Ecto neural progenitor cell (in vitro differentiated cells): ENCODE data around the gene CCSER1.
"Not testable (repeated sequence)": the region's sequence is repeated elsewhere in the genome, so short reads cannot be mapped to it uniquely, and the experiment has no call there.

Experiments
- DNase-seq: peaks from one replicate; pipeline ENCODE4 v3.0.0-alpha.2; 2018; ENCODE audit warnings: low spot score

The CCSER1 gene

DNA sequence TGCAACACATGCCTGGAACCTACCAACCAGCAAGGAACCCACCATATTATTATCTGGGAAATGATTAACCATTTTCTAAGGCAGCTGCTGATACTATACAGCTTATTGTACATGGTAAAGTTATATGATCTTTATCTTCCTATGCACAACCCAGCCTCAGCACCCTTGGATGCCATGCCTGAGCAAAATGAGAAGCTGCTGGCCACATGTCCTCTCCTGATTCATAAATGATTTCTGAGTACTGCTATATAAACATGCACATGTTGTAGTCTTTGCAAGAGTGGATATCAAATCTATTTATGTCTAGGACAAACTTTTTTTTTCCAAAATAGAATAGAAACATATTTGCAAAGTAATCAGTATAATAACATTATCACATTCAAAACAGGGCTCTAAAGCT is 1043.6 kb downstream of the CCSER1 start:
- no peak for DNase-seq

DNA sequence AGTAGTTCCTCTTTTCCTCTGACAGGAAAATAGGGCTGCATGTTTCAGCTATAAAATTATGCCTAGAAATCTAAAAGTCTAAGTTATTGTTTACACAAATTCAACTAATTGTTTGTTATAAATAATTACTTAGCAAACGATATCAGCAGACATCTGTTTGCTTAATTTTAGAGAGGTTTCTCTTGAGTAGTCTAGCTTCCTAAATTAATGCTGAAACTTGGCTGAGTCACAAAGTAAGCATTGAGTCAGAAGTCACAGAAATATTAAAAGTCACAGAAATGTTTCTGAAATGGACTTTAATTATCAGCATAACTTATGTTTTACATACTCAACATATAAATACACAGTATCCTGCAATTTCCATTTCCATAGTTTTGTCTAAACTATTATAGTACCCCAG is 1044.0 kb downstream of the CCSER1 start:
- DNase-seq = no peak

DNA sequence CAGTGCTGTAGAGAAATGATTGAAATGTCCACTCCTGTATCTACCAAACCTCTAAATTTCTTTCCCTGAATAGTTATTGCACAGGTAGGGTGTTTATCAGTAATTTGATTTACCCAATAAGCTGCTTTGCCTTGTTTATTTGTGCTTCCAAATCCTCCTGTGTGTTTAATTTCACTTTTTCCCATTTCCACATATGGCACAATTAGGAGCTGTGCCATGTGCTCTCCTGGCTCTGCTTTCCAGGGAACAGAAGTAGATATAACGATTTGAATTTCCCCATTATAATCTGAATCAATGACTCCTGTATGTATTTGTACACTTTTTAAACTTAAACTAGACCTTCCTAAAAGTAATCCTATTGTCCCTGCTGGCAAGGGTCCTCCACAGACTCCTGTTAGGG is 1057.9 kb downstream of the CCSER1 start:
- not testable (repeated sequence) for DNase-seq

DNA sequence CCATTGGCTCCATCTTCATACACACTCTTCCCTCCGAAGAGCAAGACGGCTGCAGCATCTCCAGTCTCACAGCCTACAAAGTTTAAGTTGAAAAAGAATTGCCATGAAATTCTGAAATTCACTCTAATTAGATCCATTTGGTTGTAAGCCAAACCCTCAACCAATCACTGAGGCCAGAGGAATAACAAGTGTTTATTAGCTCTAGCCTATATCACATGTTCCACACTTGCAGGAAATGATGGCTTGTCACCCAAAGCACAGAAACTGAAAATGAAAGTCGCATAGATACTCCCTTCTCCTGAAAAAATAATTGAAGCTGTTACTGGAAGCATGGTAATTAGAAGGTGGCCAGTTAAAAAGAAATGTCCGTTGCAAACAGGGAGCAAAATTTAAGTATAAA is 1071.8 kb downstream of the CCSER1 start:
- DNase-seq = no peak

DNA sequence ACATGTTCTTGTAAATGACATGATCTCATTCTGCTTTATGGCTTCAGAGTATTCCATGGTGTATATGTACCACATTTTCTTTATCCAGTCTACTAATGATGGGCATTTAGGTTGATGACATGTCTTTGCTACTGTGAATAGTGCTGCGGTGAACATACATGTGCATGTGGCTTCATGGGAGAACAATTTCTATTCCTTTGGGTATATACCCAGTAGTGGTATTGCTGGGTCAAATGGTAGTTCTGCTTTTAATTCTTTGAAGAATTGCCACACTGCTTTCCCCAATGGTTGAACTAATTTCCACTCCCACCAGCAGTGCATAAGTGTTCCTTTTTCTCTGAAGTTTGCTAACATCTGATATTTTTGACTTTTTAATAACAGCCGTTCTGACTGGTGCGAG is 1080.3 kb downstream of the CCSER1 start:
- DNase-seq = no peak

DNA sequence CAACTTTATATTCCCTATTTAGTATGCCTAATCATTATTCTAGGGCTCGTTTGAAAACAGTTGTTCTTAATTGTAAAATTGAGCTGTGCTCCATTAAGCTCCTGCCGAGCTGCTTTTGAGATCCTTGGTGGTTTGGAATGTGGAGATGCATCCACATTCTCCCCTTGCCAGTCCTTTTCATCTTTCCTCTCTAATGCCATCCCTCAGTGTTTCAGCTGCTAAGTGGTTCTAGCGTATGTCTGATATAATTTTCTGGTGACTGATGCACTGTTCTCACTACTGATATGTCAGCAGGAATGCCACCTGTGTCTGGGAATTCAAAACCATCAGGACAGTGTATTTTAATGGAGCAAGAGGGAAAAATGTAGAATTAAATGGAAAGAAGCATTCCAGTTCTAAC is 1085.0 kb downstream of the CCSER1 start:
- no peak for DNase-seq

DNA sequence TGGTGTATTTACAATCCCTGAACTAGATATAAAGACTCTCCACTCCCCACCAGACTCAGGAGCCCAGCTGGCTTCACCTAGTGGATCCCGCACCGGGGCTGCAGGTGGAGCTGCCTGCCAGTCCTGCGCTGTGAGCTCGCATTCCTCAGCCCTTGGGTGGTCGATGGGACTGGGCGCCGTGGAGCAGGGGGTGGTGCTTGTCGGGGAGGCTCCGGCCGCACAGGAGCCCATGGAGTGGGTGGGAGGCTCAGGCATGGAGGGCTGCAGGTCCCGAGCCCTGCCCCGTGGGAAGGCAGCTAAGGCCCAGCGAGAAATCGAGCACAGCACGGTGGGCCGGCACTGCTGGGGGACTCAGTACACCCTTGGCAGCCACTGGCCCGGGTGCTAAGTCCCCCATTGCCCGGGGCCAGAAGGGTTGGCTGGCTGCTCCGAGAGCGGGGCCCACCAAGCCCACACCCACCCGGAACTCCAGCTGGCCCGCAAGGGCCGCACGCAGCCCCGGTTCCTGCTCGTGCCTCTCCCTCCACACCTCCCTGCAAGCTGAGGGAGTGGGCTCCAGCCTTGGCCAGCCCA is 1090.7 kb downstream of the CCSER1 start:
- DNase-seq = not testable (repeated sequence)

DNA sequence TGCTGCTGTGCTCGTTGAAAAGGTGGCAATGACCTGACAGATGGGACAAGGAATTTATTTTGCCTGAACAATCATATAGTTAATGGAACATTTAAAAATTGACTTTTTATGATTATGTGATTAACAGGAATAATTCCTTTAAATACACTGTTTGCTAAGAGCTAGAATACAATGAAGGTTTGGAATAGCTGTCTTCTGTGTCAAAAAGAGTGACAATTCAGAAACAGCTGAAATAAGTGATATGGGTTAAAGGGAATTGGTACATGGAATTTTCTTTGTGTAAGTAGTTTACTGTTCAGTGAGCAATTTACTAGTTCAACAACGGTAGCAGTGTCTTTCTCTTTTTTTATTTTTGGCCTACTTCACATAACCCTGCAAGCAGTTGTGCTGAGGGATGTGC is 1093.1 kb downstream of the CCSER1 start:
- DNase-seq = no peak

DNA sequence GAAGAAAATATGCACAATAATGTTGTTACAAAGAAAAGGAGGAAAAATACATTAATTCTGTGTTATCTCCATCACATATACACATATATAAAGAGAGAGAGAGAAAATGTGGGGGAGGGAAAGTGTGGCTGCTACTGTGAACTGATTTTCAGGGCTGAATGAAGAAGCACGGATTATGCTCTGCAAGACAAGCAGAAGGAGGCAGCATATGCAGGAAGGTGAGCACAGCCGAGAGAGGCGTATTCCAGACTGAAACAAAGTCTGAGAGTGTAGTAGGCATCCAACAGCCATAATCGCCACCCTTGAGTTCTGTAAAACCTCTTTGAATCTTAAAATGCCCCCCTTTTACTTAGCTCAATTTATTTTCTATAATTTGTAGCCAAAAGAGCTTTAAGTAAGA is 1094.8 kb downstream of the CCSER1 start:
- no peak for DNase-seq

DNA sequence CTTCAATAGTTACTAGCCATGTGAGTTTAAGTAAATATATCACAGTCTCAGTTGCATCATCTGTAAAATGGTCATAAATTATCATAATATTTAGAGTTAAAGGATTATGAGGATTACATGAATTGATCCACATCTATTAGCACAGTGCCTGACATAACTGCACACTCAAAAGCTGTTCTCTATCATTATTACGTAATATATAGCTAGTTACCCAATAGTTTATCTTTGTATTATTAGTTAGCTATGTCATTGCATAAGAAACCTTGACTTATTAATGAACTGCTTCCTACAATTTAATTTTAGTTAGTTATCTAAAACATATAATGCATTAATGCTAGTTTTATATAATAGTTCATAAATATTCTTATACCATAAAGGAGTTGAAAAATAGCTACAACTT is 1099.7 kb downstream of the CCSER1 start:
- DNase-seq = no peak

DNA sequence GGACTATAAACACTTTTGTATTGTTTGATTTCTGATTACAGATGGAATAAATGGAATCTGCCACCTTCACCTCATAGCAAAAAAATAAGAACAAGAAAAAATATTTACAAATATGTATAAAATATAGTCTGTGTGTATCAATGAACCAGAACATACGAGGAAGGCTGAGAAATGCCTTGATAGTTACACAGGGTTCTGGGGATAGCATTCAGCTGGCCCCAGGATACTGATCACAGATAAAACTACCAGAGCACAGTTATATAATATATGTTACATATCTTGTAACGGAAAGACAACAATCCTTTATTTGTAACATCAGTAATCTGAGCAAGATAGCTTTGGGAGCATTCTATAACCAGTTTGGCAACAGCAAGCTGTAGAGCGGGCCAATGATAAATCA is 1101.5 kb downstream of the CCSER1 start:
- no peak for DNase-seq

DNA sequence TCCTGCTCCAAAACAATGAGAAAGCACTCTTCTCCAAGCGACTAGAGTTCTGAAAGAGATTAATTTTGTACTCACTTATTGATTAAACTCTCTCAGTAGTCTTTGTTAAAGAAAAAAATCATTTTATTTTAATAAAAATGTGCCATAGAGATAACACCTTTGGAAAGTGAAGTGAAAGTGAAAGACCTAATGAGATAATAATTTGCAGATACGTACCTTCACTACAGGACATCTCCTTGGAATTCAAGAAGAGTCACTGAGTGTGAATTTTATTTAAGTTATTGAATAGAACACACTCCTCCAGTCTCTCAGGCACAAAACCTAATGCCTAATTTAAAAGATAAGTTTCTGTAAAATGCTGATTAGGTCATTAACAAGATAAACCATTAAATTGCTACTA is 1106.0 kb downstream of the CCSER1 start:
- DNase-seq = no peak

DNA sequence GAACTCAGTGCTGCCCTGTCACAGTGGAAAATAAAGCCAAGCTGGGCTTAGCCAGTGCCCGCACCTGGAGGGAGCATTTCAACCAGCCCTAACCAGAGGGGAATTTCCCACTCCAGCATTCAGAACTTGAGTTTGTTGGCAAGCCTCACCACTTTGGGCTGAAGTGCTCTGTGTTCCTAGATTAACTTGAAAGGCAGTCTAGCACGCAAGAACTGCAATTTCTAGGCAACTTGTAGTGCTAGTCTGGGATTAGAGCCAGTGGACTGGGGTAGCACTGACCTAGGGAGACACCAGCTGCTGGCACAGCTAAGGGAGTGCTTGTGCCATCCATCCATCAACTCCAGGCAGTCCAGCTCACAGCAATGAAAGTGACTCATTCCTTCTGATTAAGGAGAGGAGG is 1115.9 kb downstream of the CCSER1 start:
- no peak for DNase-seq

DNA sequence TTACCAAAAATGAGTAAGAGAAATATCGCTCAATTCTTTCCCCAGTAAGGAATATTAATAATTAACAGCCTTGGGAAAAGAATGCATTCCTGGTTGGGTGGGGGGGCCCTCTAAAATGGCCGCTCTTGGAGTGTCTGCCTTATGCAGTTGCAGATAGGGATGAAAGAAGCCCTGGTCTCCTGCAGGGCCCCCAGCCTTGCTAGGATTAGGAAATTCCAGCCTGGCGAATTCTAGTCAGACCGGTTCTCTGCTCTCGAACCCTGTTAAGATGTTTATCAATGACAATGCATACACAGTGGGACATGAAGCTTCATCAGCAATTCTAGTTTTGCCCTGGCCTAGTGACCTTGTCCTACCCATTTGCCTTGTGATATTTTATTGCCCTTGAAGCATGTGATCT is 1128.8 kb downstream of the CCSER1 start:
- no peak for DNase-seq

DNA sequence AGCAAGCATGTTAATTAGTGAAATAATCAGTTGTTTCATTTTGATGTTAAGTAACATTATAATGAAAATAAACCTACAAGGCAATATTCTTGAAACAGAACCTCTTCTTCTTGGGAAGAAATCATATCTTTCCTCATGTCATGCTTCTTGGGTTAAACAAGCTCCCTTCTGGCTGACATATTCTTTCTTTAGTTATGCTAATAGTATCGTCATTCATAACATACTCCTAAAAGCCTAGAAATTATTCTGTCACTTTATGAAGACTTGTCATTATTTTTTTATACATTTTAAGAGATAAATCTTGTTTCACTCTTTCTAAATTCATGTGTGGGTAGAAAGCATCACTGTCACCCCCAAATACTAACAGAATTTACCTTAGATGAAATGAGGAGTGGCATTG is 1129.6 kb downstream of the CCSER1 start:
- no peak for DNase-seq

DNA sequence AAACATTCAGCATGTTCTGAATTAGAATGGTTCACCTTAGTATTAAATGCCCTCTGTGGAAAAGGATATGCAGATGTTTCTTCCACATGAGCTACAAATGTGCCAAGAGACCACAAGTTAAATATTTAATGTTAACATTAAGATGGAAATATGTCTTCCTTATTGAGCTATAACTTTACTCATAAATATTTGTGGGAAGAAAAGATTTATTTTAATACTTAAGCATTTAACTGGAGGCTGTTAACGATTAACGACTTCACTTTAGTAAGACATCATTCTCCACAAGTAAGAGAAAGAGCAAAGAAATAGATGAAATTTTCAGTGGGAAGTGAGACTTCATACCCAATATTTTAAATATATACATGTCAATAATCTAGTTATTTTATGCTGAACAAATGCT is 1130.5 kb downstream of the CCSER1 start:
- no peak for DNase-seq

DNA sequence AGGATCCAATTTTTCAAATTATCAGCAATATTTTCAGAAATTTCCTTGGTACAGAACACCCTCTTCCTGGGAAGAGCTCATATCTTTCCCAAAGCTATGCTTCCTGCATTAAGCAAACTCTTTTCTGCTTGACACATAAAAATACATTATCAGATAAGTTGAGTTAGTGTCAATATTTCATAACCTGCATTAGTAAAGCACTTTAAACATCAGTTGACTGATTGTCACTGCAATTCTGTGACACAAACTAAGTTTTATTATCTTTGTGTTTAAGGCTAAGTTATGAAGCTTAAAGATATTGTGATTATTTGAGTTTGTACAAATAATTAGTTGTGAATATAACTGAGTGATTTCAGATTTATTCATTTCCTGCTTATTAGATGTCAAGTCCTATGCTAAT is 1131.1 kb downstream of the CCSER1 start:
- no peak for DNase-seq

DNA sequence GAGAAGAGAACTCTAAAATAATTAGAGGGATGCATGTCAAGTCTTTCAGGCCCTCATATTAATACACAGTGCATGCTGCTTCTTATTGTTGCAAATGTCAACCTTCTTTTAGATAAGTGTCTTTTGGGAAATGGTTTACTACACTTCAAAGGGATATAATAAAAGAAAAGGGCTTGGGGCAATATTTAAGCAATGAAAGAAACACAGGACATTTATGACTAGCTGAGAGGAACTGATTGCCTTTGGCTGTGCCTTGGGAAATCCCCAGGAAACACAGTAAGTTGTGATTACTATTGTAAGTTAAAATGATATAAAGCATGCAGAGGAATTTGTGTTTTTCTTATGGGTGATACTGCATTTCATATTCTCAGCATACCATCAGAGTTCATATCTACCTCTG is 1140.3 kb downstream of the CCSER1 start:
- no peak for DNase-seq

DNA sequence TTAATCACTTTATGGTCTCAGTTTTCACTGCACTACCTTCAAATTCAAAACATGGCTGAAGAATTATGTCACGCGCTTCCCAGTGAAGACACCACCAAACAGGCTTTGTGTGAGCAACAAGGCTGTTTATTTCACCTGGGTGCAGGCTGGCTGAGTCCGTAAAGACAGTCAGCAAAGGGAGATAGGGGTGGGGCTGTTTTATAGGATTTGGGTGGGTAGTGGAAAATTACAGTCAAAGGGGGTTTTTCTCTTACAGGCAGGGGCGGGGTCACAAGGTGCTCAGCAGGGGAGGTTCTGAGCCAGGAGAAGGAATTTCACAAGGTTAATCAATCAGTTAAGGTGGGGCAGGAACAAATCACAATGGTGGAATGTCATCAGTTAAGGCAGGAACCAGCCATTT is 1141.3 kb downstream of the CCSER1 start:
- peak; percentile 47 for DNase-seq

DNA sequence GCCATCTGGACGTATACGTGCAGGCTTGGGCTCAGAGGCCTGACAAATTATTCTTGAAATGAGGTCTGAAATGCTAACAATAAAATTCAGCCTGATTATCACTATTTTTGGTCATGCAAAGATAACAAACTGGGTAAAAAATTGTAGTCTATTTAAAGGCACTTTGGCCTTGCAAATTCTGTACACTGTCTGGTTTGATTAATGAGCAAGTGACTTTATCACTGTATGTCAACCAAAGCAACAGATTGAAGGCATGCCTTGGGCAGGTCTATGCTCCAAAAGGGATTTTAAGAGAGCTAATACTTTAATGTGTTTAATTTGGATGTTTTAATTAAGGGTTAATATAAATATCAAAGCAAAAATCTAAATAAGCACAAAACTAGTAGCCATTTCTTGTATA is 1141.7 kb downstream of the CCSER1 start:
- DNase-seq = no peak

DNA sequence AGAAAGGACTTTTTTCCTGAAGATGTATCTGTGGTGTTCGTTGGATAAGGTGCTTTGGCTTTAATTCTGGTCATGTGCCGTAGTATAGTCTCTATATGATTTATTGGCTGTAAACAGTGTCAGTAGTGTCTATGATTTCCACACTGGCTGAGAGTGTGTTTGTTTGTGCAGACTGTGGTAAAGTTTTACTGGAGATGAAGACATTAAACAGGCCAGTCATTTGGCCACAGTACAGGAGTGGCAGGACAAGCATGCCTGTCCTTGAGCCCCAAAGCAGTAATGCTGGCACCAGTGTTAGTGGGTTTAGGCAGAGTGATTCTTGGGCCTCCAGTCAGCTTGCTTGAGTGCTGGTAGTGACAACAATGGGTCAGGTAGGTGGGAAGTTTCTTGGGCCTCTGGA is 1152.7 kb downstream of the CCSER1 start:
- DNase-seq = no peak

DNA sequence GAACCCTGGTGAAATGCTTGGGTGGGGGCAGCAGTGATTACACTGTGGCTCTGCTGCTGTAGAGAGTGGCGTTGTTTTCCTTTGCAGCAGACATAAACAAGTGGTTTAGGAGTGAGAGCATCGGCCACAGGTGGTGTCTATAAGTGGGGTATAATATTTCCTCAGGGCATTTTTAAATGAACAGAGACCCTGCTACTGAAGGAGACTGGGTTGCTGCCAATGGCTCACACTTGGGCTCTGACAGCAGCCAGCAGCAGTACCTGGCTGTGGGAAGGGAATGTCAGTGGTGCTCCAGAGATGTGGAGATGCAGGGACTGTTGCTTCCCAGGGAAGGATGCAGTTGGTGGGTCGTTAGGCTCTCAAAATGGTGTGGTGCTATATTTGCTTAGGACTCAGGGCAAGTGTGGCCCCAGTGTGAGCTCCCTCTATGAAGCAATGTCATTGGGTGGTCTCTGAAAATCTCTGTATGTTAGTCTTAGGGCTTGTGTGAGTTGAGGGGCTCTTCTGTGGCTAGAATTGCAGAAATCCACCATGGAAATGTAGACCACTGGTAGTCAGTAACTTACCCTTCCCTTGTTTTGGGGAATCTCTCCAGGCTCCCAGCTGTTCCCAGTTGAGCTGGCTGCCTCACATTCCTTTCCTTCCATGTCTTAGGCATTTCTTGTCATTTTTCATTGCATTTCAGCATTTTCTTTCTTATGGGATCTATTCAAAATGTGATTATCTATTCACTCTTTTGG is 1153.5 kb downstream of the CCSER1 start:
- no peak for DNase-seq

DNA sequence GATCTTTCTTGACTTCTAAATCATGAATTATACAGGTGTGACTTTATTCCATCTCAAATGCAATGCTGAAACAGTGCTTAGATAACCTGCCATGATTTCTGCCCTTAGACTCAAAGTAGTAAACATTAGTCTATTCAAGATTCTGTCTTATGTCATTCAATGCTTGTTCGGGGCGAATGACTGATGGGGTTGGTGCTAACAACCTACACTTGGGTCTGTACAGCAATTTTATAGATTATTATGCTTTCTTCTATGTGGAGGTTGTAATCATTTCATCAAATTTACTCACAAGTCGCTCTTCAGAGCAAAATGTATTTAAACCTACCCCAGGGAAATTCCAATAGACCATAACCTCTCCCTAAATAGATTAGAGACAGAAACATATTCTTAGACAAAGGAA is 1155.0 kb downstream of the CCSER1 start:
- no peak for DNase-seq

DNA sequence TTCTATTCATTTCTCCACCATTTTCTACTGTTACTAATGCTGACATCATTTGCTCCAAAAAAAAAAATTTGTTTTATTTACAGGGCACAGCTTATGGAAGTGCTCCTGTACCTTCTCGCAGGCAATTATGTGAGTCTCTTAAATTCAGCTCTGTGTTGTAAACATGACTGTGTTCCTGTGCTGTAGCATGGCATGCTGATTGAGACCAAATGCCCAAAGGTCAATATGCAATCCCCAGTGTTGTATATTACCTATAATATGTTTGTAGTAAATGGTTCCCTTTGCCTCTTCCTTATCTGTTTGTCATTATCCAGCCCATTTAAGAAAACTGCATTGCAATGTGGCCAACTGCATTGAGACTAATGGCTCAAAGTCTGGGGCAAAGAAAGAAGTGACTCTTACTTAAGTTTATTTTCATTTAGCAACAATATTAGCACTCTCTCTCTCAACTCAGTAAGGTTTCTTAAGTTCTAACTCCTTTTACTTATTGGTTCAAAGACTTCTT is 1156.6 kb downstream of the CCSER1 start:
- DNase-seq = no peak
